ENCODE data around the gene RPL13A.

GRCh38 chr19:49491030-49491803 is 3.8 kb downstream of the RPL13A start:
- TF ChIP-seq CTCF (IDR thresholded peaks at IDR 0.05) (no peak), POLR2A (IDR thresholded peaks at IDR 0.05) (no peak)

Data from uterus (tissue), 2 donors.